ENCODE results near the gene JMJD8. TPM values are rescaled to one million over a fixed set of nuclear protein-coding genes. Genes with fewer than 3 reads are reported as not detected.

Gene JMJD8
- total RNA-seq, 1 experiment from 2014 or later: 90.5 TPM

DNA sequence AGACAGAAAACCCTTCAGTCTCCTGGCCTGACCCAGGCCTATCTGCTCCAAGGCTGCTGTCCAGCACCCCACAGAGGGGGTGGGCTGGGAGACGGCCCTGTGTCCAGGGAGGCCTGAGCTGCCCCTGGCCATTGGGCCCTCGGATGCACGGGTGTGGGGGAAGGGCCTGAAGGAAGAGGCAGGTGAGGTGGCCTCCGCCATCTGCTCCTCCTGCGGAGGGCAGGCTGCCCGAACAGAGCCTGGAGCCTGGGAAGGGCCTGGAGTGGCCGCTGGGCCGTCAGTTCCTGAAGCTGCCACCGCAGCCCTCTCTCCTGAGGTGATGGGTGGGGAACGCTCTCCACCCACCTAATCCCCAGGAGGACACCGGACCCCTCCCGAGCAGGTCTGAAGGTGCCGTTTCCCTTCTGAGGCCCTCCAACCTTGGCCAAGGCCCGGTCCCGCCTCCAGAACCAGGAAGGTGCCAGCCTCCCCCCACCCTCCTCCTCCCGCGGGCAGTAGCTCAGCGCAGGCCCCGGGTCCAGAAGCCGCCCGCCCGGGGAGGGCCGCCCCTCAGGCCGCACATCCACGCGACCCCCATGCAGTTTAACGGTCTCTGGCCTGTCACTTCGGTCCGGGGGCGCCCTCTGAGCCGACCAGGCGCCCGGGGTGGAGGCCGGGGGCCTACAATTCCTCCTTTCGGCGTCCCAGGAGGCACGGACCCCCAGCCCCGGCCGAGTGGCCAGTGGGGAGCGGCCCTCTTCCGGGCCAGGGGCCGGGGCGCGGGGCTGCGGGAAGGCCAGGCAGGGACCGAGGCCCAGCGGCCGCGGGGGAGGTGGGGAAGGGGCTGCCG, 20.6 kb upstream of the JMJD8 start:
- intact Hi-C loops (cut with micrococcal nuclease; ENCODE audit: unreplicated experiment): no loop called here
- Mint-ChIP-seq H3K4me3 (ENCODE audit: low read depth, unreplicated experiment) (no peak overlapping the region), H3K27ac (ENCODE audit: unreplicated experiment) (no peak overlapping the region)

GRCh38 chr16:704047-704446, 19.9 kb upstream of the JMJD8 start:
- Mint-ChIP-seq H3K9me3 (ENCODE audit: low read depth, unreplicated experiment) (no peaks in the 10 kb centered on the region), H3K27me3 (ENCODE audit: unreplicated experiment) (peaks cover 90% of the 10 kb centered on the region)
- TF ChIP-seq, protein P1, sequence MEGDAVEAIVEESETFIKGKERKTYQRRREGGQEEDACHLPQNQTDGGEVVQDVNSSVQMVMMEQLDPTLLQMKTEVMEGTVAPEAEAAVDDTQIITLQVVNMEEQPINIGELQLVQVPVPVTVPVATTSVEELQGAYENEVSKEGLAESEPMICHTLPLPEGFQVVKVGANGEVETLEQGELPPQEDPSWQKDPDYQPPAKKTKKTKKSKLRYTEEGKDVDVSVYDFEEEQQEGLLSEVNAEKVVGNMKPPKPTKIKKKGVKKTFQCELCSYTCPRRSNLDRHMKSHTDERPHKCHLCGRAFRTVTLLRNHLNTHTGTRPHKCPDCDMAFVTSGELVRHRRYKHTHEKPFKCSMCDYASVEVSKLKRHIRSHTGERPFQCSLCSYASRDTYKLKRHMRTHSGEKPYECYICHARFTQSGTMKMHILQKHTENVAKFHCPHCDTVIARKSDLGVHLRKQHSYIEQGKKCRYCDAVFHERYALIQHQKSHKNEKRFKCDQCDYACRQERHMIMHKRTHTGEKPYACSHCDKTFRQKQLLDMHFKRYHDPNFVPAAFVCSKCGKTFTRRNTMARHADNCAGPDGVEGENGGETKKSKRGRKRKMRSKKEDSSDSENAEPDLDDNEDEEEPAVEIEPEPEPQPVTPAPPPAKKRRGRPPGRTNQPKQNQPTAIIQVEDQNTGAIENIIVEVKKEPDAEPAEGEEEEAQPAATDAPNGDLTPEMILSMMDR (IDR thresholded peaks at IDR 0.05; ENCODE audit: unreplicated experiment): no peak

More for the DNA sequence above, 20.6 kb upstream of the JMJD8 start:
- no peak for DNase-seq
- no TSS peak for BruUV-seq (replicated peaks)
- Mint-ChIP-seq H3K4me1 (ENCODE audit: low read depth, unreplicated experiment) (peaks cover 6% of the 10 kb centered on the region), H3K27me3 (ENCODE audit: unreplicated experiment) (peaks cover 90% of the 10 kb centered on the region), H3K9me3 (ENCODE audit: low read depth, unreplicated experiment) (no peaks in the 10 kb centered on the region), H3K36me3 (ENCODE audit: insufficient read depth, unreplicated experiment) (peaks cover 9% of the 10 kb centered on the region)
- TF ChIP-seq, protein P1 (IDR thresholded peaks at IDR 0.05; ENCODE audit: unreplicated experiment): no peak
- CTCF ChIA-PET: interaction anchor here (0.5 kb wide), 1 partner anchor 260 kb away, joined by 7 read pairs; no protein-coding TSS in a partner anchor

GRCh38 chr16:703406-703805, 19.3 kb upstream of the JMJD8 start:
- Mint-ChIP-seq H3K27me3 (ENCODE audit: unreplicated experiment) (peaks cover 90% of the 10 kb centered on the region), H3K36me3 (ENCODE audit: insufficient read depth, unreplicated experiment) (peaks cover 9% of the 10 kb centered on the region), H3K9me3 (ENCODE audit: low read depth, unreplicated experiment) (no peaks in the 10 kb centered on the region), H3K4me3 (ENCODE audit: low read depth, unreplicated experiment) (no peak overlapping the region), H3K27ac (ENCODE audit: unreplicated experiment) (no peak overlapping the region), H3K4me1 (ENCODE audit: low read depth, unreplicated experiment) (peaks cover 6% of the 10 kb centered on the region)
- intact Hi-C loops (cut with micrococcal nuclease; ENCODE audit: unreplicated experiment): no loop called here
- no TSS peak for BruUV-seq (replicated peaks)
- TF ChIP-seq, protein P1 (IDR thresholded peaks at IDR 0.05; ENCODE audit: unreplicated experiment): no peak
- DNase-seq: no peak
- CTCF ChIA-PET: interaction anchor here (0.6 kb wide), 1 partner anchor 1447 kb away, joined by 4 read pairs; no protein-coding TSS in a partner anchor

More at GRCh38 chr16:704047-704446, 19.9 kb upstream of the JMJD8 start:
- BruUV-seq (replicated peaks): no TSS peak
- peaks cover 6% of the 10 kb centered on the region for H3K4me1 Mint-ChIP-seq (ENCODE audit: low read depth, unreplicated experiment)
- H3K4me3 Mint-ChIP-seq (ENCODE audit: low read depth, unreplicated experiment): no peak overlapping the region
- no peak for DNase-seq
- H3K27ac Mint-ChIP-seq (ENCODE audit: unreplicated experiment): no peak overlapping the region
- intact Hi-C loops (cut with micrococcal nuclease; ENCODE audit: unreplicated experiment): no loop called here
- CTCF ChIA-PET: no interaction called here
- peaks cover 9% of the 10 kb centered on the region for H3K36me3 Mint-ChIP-seq (ENCODE audit: insufficient read depth, unreplicated experiment)

GRCh38 chr16:702341-702740, 18.2 kb upstream of the JMJD8 start:
- Mint-ChIP-seq H3K4me1 (ENCODE audit: low read depth, unreplicated experiment) (peaks cover 6% of the 10 kb centered on the region), H3K9me3 (ENCODE audit: low read depth, unreplicated experiment) (no peaks in the 10 kb centered on the region), H3K27me3 (ENCODE audit: unreplicated experiment) (peaks cover 90% of the 10 kb centered on the region), H3K4me3 (ENCODE audit: low read depth, unreplicated experiment) (no peak overlapping the region), H3K36me3 (ENCODE audit: insufficient read depth, unreplicated experiment) (peaks cover 9% of the 10 kb centered on the region), H3K27ac (ENCODE audit: unreplicated experiment) (no peak overlapping the region)
- BruUV-seq (replicated peaks): no TSS peak
- DNase-seq: no peak
- CTCF ChIA-PET: no interaction called here
- intact Hi-C loops (cut with micrococcal nuclease; ENCODE audit: unreplicated experiment): no loop called here
- TF ChIP-seq, protein P1 (IDR thresholded peaks at IDR 0.05; ENCODE audit: unreplicated experiment): no peak

Data from Calu3 (cell line).